T follicular helper cell (primary cell): ENCODE measurements around the gene RAB3IL1.

Experiments used
- DNase-seq: peaks from one replicate; pipeline ENCODE4 v3.0.0-alpha.2; 2020; ENCODE audit warnings: low read depth

RAB3IL1 gene

DNA sequence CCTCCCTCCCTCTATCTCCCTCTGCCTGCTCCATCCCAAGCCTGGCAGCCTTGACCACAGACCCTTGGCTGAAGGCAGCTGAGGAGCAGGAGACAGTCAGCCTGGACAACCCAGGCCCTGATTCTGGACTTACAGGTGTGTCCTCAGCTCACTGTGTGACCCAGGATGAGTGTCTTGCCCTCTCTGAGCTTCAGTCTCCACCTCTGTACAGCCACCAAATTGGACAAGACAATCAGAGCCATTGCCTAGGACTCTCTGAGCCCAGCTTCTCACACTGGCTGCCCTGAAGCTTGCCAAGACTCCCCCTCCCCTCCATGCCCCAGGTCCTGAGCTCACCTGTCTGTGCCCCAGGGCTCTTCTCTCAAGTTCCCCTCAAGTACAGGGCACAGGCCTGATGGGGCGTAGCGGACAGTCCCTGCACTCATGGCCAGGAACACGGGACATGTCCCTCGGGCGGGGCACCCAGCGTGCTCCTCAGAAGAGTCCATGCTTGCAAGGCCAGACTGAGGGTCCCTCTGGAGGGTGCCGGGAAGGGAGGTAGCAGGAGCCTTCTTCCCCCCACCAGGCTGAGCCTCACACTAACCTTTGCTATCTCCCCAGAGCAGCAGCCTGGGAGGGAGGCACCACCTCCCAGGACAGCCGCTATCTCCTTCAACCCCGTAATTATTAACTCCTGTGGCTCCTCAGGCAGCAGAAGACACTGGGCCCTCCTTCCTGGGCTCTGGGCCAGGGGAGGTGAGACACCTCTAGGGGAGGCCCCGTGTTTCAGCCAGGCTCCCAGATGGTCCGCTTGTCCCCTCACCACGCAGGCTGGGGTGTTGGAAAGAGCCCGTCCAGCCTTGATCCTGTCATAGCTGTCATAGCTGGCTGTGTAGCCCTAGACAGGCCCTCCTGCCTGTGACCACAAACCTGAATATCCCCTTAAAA is 2.6 kb upstream of the RAB3IL1 start:
- no peak for DNase-seq

DNA sequence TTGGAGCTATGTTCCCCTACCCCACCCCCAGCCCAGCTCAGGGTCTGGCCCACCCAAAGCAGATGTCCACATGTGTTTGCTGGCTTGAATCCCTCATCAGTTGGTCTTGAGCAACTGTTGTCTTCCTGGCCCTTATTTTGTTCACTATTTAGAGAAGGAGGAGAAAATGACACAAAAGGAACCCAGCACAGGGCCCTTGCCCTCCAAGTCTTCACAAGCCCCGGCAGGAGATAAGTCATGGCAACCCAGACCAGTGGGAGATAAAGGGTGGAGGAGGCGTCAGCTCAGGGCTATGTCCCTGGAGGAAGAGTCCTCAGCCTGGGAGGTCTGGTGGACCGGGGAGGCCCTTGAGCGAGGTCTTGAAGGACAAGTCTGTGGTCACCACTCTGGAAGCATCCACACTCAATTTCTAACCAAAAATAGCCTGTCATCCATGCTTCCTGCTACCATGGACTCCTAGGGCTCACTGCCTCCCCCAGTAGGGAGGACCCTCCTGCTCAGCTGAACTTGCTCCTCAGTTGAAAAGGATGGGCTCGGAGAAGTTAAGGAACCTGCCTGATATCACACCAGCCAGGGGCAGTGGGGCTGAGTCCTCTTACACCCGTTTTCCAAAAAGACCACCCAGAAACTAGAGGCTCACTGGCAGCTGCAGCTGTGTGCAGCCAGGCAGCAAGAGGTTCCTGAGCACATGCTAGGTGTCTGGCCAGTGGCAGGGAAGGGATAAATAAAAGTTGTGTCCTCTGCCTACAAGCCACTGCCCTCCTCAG is 1.8 kb upstream of the RAB3IL1 start:
- DNase-seq, result no peak

DNA sequence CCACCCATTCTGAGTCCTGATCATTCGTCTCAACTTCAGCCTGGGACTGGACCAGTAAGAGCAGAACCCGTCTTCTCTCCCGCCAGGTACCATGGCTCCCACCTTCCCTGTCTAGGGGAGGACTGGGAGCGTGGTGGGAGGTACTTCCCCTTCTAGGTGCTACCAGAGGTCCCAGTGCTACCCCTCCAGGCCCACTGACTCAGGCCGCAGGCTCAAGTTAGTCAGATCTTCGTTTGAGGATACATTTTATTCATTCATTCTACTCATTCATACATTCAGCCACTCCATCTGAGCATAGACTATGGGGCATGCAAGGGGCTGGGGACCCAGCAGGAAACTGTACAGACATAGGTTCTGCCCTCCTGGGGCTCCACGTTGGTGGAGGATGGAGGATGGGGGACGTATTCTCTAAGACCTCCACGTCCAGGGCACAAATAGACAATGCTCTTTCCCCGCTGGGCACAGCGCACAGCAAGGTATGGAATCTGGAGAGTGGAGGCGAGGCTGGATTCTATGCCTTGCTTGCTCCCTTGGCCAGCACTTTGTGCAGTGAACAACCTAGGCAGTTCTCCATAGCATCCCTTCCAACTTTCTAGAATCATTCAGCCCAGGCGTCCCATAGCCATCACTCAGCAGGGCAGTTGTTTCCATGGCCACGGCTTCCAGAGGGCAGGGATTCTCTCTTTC is 1.0 kb upstream of the RAB3IL1 start:
- no peak for DNase-seq

DNA sequence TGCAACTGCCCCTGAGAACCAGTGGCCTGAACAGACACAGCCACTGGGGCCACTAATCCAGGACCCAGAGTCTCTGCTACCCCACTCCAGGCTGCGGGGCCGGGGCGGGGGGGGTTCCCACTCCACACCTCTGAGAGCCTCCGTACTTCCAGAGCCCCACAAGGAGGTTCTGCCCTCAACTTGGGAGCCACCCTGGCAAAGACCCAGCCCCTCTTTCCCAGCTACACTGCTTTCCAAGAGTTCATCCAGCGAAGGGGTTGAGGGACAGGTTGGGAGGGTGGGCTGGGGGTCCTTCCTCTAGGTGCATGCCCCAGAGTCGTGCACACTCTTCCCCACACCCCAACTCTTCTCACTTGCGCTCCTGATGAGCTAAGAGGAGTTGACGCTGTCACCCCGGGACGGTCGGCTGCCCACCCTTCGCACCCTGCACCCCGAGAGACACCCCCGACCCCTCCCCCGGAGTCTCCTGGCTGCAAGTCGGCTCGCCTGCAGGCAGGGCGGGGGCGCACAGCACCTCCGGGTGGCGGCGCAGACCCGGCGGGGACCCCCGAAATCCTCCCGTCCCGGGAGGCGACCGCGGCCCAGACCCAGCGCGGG is 531 bp downstream of the RAB3IL1 start:
- no peak for DNase-seq

DNA sequence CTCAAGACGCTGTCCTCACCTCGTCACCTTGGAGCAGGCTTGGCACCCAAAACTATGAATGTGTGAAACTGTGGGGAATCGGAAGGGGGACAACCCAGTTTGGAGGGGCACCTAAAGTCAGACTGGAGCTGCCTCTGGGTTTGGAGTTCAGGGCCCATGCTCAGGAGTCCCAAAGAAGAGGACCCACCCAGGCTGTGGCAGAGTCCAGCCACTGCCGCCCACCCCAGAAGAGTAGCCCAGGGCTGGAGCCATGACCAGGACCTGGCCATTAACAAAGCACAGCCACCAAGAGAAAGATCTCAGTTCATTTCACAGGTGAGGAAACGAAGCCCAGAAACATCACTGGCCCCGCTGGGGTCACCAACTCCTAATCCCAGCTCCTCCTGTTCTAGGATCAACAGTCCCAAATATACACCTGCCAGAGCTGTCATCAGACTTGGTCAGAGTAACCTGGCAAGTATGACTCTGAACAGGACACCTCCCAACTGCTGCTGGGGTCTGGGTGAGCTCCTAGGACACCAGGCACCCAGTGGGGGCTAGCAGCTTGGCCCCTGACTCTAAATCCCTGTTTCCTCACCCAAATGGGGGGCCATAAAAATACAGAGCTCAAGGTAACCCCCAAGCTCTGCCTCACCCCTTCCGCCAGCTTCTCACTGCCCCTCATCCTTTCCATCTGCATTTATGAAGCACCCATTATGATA is 2.7 kb downstream of the RAB3IL1 start:
- DNase-seq, result no peak

DNA sequence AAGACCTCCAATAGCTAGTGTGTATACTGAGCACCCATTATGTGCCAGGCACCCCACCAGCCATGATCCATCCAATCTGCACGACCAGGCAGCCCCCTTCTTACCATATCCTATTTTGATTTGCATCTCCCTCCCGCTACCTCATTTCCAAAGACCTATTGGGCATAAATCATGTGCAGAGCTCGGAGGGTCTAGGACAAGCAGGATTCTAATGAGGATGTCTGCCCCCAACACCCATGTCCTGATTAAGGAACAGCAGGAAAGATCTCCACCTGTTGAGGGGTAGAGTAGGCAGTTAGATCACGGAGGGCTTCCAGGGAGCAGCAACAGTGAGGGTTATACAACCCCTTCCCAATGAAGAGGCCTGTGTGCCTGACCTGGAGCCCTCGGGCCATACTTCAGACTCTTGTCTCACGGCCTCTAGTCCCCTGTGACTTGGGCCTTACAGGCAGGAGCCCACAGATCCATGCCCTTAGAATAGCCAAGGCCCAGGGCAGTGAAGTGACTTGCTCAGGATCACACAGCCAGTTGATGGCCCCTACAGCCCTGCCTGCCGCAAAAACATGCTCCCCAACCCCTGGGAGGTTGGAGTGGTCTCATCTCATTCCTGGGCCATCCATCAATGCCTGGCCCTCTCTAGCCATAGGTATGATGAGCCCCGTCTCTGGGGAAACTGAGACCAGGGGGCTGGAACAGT is 3.5 kb downstream of the RAB3IL1 start:
- DNase-seq, result no peak

DNA sequence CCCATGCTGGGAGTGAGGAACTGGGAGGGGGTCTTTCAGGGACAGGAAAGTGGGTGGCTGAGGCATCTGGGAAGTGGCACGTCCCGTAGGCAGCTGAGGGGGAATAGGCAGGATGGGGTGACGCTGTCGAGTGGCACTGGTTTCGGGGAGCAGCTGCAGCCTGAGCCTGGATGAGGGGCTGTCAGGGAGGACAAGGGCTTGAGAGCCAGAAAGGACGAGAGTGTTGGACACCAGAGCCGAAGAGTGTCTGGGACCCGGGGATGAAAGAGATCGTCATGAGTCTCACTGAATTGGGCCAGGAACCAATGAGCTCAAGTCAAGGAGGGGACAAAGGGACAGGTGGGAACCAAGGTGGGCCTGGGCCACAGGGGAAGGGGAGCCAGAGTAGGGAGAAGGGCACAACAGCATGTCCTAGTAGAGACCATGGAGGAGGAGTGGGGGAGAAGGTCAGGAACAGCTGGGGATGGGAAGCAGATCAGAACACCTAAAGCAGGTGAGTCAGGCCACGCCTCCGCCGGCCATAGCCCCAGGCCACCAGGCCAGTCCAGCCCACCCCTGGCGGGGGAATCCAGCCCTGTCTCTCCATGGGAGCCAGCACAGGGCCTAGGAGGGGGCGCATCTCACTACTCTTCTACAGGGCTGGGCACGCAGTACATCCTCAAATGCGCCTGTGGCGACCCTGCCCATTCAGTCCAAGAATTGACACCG is 4.2 kb downstream of the RAB3IL1 start:
- DNase-seq, result no peak

DNA sequence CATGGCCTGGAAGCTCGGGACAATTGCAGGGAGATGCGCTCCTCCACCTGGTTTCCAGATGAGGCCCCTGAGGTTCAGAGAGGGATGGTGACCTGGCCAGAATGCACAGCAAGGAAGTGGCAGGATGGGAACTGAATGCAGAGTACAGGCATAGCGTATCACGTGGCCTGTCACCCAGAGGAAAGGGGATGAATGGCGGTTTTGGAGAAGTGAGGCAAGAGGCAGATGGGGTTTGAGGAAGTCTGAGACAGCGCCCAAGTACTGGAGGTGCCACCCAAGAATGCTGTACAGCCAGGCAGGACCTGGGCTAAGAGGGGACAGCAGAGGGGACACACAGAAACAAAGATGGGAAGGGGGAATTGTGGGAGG is 4.9 kb downstream of the RAB3IL1 start:
- DNase-seq, result no peak

DNA sequence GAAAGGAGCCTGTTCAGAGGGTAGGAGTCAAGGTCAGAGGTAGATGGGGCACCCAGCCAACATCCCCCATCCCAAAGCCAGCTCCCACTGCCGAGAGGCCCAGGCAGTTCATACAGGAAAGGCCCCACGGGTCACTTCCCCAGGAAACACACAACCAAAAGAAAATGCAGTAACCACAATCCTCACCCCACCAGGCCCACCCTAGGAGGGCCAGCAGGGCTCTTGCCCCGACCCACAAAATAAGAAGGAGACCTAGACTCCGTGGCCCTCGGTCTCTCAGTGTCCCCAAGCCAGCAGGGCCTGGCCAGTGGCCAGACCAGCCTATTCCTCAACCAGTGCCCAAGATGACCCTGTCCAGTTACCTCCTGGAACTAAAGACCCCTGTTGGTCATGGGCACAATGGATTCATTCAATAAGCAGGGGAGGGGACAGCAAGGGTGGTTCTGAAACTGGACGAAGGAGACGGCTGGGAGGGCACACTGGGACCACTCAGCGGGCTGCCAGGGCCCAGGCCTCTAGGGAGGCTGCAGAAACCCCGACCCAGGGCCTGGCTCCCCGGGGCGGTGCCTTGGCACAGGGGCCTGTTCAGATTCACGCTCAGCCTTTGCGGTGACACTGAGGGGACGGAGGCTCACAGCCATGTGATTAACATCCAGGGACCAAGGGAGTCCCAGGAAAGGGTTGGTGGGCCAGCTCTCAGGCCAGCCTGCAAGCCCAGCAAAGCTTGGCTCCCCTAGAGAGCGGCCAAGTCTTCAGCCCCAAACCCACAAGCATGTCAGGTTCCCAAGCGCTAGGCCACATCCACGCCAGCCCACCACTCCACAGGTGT is 5.5 kb downstream of the RAB3IL1 start:
- DNase-seq, result no peak

DNA sequence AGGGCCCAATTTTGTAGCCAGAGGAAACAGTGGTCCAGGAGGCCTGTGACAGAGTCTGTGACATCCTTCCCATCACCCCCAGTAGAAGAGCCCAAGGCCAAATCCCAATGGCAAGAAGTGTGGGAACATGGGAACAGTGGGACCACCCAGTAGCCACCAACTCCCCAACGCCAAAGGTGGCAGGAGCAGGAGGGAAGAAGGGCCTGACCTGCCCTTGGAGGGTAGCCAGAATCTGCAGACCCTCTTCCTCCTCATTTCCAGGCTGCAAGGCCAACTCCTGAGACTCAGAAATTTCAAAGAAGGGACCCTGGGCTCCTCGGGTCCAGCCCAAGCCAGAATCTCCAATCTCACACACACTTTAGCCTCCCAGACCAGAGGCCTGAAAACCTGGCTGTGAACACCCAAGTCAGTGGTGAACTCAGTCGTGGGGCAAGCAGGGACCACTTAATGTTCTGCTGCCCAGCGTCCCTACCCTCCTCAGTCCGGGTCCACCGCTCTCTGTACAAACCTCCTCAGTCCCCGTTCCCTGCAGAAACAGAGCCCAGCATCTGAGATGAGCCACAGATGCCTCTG is 6.2 kb downstream of the RAB3IL1 start:
- no peak for DNase-seq

DNA sequence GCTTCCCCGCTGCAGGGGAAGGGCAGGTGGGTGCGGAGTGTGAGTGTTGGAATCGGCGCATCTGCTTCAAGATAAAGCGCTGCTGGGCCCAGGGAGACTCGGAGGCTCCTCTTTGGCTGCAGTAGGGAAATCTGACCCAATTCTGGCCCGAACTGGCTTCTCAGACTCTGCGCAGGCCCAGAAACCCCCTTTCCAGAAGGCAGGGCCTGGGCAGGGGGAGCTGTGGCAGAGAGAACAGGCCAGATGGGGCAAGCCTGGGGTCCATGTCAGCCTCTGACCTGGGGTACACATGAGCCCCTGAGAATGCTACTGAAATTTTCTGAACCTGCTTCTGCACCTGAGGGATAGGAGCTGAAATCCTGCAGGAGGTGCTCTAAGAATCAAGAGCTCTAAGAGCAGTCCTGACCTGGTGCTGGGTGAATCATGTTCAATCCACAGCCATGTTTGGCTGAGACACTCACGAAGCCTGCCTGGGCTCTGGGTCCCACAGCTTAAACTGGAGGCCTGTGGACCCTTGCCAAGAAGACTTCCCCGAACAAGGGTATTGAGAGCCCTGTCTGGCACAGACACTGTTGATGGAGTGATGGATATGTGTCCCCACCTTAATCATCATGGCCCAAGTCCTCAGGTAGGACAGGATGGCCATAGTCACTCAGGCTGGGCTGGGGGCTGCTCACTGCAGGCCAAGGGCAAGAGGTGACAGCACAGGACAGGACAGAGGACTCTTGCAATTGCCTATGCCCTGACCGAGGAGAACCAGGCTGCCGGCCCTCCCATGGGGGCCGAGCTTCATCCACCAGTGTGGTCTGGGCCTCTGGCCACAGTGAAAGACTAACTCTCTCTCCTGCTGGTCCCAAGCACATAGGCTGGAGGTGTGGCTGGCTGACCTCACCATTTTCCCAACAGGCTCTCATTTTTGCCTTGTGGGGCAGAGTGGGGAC is 6.9 kb downstream of the RAB3IL1 start:
- DNase-seq, result no peak

DNA sequence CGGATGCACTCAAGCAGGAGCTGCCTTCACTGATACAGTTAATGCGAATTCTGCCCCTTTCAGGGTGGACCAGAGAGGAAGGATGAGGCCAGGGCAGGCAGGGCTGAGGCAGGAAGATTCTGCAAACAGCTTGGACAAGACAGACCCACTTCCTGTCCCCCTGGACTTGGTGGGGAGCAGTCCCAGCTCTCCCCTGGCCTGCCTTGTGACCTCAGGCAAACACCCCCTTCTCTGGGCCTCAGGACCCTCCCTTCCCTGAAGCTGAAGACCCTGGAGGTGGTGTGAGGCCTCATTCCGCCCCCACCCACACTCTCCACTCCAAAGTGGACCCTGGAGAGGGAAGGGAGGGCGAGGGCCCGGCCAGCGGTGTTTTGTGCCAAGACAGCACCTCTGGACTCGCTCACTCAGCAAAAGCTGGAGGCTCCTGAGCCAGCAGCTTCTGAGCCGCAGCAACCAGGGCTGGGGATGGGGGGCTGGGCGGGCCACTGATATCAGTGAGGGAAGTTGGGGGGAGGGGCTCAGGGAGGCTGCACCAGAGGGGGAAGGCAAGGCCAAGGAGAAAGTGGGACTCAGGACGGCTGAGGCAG is 8.5 kb downstream of the RAB3IL1 start:
- no peak for DNase-seq

DNA sequence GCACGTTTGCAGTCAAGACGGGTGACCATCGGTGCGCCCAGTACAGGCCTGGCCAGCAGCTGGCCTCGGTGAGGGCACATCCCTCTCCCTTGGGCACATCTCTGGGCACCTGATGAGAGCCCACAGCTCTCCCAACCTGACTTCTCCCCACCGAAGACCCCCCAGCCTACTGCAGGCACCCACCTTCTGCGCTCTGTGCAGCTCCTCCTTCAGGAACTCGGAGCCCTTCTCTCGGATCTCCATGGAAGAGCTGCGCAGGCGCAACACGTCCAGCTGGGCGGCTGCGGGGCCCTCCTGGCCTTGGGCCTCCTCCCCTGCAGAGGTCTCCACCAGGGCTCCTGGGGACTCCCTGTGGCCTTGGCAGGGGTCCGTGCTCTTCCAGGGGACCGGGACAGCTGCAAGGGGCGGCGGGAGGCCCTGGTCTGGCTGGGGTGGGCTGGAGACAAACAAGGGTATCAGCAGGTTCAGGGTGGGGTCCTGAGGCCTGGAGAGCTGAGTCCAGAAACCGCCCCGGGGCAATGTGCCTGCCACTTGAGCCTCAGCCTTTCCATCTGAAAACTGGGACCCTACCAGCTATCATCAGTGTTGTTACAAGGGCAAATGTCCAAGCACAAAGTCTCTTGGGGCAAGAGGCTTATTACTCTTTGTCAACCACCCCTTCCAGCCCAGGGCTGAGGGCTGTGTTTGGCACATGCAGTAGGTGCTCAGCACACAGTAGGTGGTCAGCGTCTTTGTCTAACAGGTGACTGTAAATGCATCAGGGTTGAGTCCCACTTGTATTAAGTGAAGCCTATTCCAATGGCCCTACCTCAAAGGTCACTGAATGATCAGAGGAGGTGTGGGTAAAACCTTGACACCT is 9.3 kb downstream of the RAB3IL1 start:
- no peak for DNase-seq

DNA sequence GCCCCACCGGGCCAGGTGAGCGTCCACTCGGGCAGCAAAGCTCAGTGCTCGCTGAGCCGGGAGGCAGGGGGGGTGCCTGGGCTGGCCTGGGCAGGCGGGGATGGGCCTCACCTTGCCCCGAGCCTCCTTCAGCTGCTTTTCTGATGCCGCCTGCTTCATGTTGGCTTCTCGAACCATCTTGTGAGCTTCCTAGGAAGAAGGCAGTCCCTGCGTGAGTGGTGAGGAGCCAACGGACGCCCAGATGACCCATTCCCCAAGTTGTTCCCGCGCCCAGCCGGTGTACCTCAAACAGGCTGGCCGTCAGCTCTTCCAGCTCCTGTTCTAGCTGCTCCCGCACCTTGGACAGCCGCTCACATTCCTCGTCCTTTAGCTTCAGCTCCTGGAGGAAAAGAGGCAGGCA is 10.1 kb downstream of the RAB3IL1 start:
- no peak for DNase-seq

DNA sequence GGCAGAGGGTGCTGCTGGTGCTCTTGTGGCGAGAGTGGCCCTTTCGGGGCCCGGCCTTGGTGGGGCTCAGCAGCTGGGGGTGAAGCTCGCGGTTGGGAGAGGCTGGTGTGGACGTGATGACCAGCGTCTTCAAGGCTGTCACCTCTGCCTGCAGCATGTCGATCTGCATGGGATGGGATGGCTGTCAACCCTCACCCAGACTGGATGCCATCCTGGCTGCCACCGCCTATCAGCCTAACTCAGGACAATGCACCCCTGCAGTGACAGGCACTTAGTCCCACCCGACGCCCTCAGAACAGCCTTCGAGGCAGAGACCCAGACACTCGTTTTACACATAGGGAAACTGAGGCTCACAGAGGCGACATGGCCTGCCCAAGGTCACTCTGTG is 10.8 kb downstream of the RAB3IL1 start:
- DNase-seq, result no peak

DNA sequence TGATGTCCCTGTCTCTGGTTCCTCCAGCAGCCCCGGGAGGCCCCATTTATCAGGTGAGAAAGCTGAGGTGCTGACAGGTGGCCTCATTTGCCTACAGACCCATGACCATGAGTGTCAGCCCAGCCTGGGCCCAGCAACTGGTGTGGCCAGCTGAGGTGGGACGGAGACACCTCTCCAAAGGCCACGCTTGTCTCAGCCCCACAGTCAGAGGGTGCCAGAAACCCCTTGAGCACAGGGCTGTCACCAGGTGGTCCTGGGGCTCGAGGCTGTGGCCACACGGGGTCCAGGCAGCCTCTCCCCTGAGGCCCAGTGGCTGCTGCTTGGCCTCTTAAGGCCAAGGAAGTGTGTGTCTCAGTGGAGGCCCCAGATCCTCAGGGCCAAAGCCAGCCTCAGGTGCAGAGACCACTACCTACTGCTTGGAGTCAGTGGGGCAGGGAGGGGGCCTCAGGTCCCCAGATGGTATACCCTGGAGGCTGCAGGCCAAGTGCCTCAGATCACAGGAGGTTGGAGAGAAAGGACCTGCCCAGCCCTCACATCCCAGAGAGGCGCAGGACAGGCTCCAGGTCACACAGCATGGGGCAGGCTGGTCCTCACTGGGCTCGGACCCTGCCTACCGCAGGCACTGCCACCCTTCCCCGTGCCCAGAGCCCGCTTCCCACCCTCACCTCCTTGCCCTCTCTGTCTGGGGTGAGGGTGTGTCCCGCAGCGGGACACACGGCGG is 11.4 kb downstream of the RAB3IL1 start:
- DNase-seq, result no peak
